ENCODE measurements around the gene PCBP2. TPM values are rescaled to one million over a fixed set of nuclear protein-coding genes. Genes with fewer than 3 reads are reported as not detected.
"Not testable (repeated sequence)": the region's sequence is repeated elsewhere in the genome, so short reads cannot be mapped to it uniquely, and the experiment has no call there.

The PCBP2 gene
- total RNA-seq, 4 donors from 2014 or later: 493 to 555 (median 514) TPM

DNA sequence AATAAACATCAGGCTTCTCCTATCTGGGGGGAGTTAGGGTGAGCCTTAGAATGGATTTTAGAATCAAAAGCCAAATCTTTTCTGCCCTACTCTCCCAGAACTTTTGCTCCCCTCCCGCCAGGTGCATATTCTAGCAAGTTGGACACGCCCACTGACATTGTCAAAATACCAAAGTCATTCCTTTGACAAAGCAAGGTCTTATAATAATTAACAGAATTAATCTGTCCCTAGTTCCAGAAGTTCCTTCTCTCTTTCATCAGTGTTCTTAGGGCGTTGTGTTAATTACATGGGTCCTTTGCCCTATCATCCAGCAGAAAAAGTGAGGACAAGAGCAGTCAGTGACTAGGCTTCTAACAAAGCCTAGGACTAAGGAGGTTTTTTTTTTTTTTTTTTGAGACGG, 7.9 kb upstream of the PCBP2 start:
- no peak for DNase-seq
- H3K4me3 ChIP-seq (replicated peaks in 1 of 3): no peak overlapping the region
- peaks cover 10 to 26% of the 10 kb centered on the region in 2 donors for H3K4me1 ChIP-seq
- no peaks in the 10 kb centered on the region for H3K27me3 ChIP-seq
- no peaks in the 10 kb centered on the region for H3K9me3 ChIP-seq
- WGBS, 2 donors: 98 to 99% methylated on average over 4 of the region's 4 CpGs
- peaks cover 6 to 9% of the 10 kb centered on the region in 2 donors for H3K36me3 ChIP-seq
- H3K27ac ChIP-seq: no peak overlapping the region
- TF ChIP-seq POLR2A (IDR thresholded peaks at IDR 0.05) (no peak), CTCF (IDR thresholded peaks at IDR 0.05) (no peak)
- intact Hi-C loops (cut with DNase I): no loop called here

GRCh38 chr12:53444593-53445325, 7.1 kb upstream of the PCBP2 start:
- H3K9me3 ChIP-seq; DNase-seq; H3K27me3 ChIP-seq; H3K4me3 ChIP-seq (replicated peaks in 1 of 3); intact Hi-C loops (cut with DNase I); H3K36me3 ChIP-seq; H3K27ac ChIP-seq: not testable (repeated sequence)
- H3K4me1 ChIP-seq: peaks cover 10 to 26% of the 10 kb centered on the region in 2 donors
- 93% methylated on average over 10 to 11 of the region's 11 CpGs for WGBS, 2 donors

DNA sequence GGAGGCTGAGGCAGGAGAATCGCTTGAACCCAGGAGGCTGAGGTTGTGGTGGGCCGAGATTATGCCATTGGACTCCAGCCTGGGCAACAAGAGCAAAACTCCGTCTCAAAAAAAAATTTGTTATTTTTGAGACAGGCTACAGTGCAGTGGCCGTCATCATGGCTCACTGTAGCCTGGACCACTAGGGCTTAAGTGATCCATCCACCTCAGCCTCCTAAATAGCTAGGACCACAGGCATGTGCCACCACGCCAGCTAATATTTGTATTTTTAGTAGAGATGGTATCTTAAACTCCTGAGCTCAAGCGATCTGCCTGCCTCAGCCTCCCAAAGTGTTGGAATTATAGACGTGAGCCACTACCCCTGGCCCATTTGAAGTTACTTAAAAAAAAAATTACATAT, 966 bp upstream of the PCBP2 start:
- H3K36me3 ChIP-seq: peaks cover 14 to 22% of the 10 kb centered on the region in 2 donors
- no peak for TF ChIP-seq CTCF (IDR thresholded peaks at IDR 0.05)
- H3K27me3 ChIP-seq: no peaks in the 10 kb centered on the region
- intact Hi-C loops (cut with DNase I): no loop called here
- no peak overlapping the region for H3K27ac ChIP-seq
- H3K9me3 ChIP-seq: no peaks in the 10 kb centered on the region
- no peak for DNase-seq
- peaks cover 13 to 21% of the 10 kb centered on the region in 2 donors for H3K4me1 ChIP-seq
- no peak overlapping the region for H3K4me3 ChIP-seq (replicated peaks in 1 of 3)
- 89 to 91% methylated on average over 7 of the region's 7 CpGs for WGBS, 2 donors

DNA sequence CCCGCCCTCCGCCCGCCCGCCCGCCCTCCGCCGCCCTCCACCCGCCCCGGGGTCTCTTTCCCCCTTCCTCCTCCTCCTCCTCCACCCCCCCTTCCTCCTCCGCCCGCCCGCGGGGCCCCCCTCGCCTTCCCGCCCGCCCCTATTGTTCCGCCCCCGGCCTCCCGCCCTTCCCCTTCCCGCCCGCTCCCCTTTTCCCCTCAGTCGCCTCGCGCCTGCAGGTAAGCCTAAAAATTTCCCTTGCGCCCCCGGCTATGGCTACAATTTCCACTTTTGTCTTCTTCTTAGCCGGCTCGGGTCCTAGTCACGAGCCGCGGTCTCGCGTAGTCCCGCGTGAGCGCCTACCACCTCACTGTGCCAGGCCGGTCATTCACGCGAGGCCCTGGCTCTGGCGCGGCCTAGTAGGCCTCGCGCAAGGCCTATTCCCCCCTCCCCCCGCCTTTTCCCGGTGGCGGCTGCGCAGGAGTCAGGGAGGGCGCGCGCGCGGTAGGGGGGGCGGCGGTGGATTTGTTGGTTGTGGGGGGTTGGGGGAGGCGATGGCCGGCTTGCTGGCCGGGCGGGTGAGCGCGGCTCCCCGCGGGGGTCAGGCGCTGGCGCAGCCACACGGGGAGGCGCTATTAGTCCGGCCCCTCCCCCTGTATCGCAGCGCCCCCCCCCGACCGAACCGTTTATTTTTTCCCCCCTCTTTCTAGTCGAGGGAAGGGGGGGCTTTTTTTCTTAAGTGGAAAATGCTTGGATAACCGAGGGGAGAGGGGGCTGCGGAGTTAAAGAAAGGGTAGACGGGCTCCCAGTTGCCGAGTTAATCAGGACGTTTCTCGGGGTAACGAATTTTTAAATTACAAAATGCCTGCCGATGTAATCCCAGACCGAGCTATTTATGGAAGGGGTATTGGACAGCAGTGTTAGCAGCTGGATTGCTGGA, 516 bp downstream of the PCBP2 start:
- Histone ChIP-seq H3K4me3 (replicated peaks in 1 of 3) (peak overlapping the region; percentile 29 to 93 (median 91)), H3K27ac (peak overlapping the region; percentile 99), H3K4me1 (peaks cover 13 to 21% of the 10 kb centered on the region in 2 donors), H3K9me3 (no peaks in the 10 kb centered on the region), H3K27me3 (no peaks in the 10 kb centered on the region), H3K36me3 (peaks cover 26 to 37% of the 10 kb centered on the region in 2 donors)
- WGBS, 2 donors: 0 to 1% methylated on average over 32 to 43 of the region's 82 CpGs
- intact Hi-C loops (cut with DNase I): no loop called here
- no peak for TF ChIP-seq POLR2A (IDR thresholded peaks at IDR 0.05)
- TF ChIP-seq CTCF (IDR thresholded peaks at IDR 0.05): peak in 2 of 6 experiments; percentile 15 to 40
- DNase-seq: peak; percentile 93 to 96

- H3K27ac ChIP-seq: peak overlapping the region in 1 of 3 donors; percentile 99
- TF ChIP-seq POLR2A (IDR thresholded peaks at IDR 0.05) (no peak), CTCF (IDR thresholded peaks at IDR 0.05) (no peak)
- H3K9me3 ChIP-seq: no peaks in the 10 kb centered on the region
- intact Hi-C loops (cut with DNase I): no loop called here
- DNase-seq: no peak
- H3K27me3 ChIP-seq: no peaks in the 10 kb centered on the region
- no peak overlapping the region for H3K4me3 ChIP-seq (replicated peaks in 1 of 3)
- H3K4me1 ChIP-seq: peaks cover 13 to 21% of the 10 kb centered on the region in 2 donors
- 27% methylated on average over 6 of the region's 6 CpGs for WGBS, 2 donors
- H3K36me3 ChIP-seq: peaks cover 41 to 48% of the 10 kb centered on the region in 2 donors
Observed at GRCh38 chr12:53453953-53454640, 2.2 kb downstream of the PCBP2 start.
